Measurements from ENCODE around the gene TNFRSF19. TPM values are rescaled to one million over a fixed set of nuclear protein-coding genes. Genes with fewer than 3 reads are reported as not detected.

The TNFRSF19 gene
- total and polyA plus RNA-seq, 2 of the 8 experiments (the other 6 are each of a cell fraction or from before 2014, with no cell fraction given): 0.50 to 0.95 TPM

- no peak overlapping the region for H4K91ac ChIP-seq (replicated peaks; ENCODE audit: insufficient read length, low read length)
- H4K8ac ChIP-seq (ENCODE audit: extremely low read depth, insufficient read depth, low read length): no peak overlapping the region
- H2BK120ac ChIP-seq (replicated peaks; ENCODE audit: low read depth, low read length): no peak overlapping the region
- H2BK15ac ChIP-seq (ENCODE audit: low read length): no peak overlapping the region
- no peaks in the 10 kb centered on the region for H4K20me1 ChIP-seq (replicated peaks in 1 of 2; ENCODE audit: control insufficient read depth in 1 of 2, insufficient read depth in 2 of 2, low read length in 2 of 2)
- H3K18ac ChIP-seq (ENCODE audit: extremely low read depth, low read length): no peak overlapping the region
- no peak overlapping the region for H3K4ac ChIP-seq (replicated peaks; ENCODE audit: insufficient read length, low read depth, low read length)
- H2AFZ ChIP-seq (ENCODE audit: low read length): no peak overlapping the region
- no peaks in the 10 kb centered on the region for H3K27me3 ChIP-seq (replicated peaks in 1 of 4; ENCODE audit: control insufficient read depth in 3 of 4, extremely low read depth in 1 of 4, insufficient read depth in 3 of 4, low read length in 3 of 4)
- H3K79me2 ChIP-seq (ENCODE audit: control insufficient read depth in 1 of 2, insufficient read depth in 2 of 2, low read length in 2 of 2): no peaks in the 10 kb centered on the region
- no peak overlapping the region for H3K56ac ChIP-seq (replicated peaks; ENCODE audit: insufficient read length, low read depth, low read length)
- CTCF ChIA-PET (ENCODE audit: partially characterized antibody): interaction anchor here (0.6 to 4.2 kb wide), 12 partner anchors 9 to 104 kb away, joined by 3 to 31 read pairs (median 6); no protein-coding TSS in a partner anchor
- POLR2A ChIA-PET (ENCODE audit: partially characterized antibody): no interaction called here
- no peak for TF ChIP-seq USF2 (IDR thresholded peaks at IDR 0.05; ENCODE audit: low read length)
- no peak for TF ChIP-seq NRF1 (IDR thresholded peaks at IDR 0.05; ENCODE audit: low read depth, low read length)
- TF ChIP-seq ATF3 (IDR thresholded peaks at IDR 0.05; ENCODE audit: insufficient read depth, low read depth, low read length): no peak
- H3K9ac ChIP-seq (replicated peaks in 1 of 4; ENCODE audit: extremely low read depth in 1 of 4, low read depth in 3 of 4, low read length in 3 of 4): no peak overlapping the region
- H3K14ac ChIP-seq (ENCODE audit: insufficient read length): no peak overlapping the region
- WGBS, 2 experiments (ENCODE audit: extremely low coverage in 1 of 2, insufficient coverage in 1 of 2, insufficient read length in 1 of 2, insufficient replicate concordance in 2 of 2, low coverage in 1 of 2, low lambda C conversion rate in 2 of 2, missing lambda C conversion rate in 1 of 2): 89% methylated on average over 8 of the region's 8 CpGs; no CpG with 5 or more reads in 1 of the 2 experiments
- H2BK20ac ChIP-seq (ENCODE audit: low read length): no peak overlapping the region
- FAIRE-seq (no peak), DNase-seq (ENCODE audit: low read depth in 1 of 2, low spot score in 2 of 2) (no peak)
- no peaks in the 10 kb centered on the region for H3K9me3 ChIP-seq (ENCODE audit: insufficient read depth in 2 of 2, low read depth in 1 of 2, low read length in 1 of 2)
- no peaks in the 10 kb centered on the region for H3K36me3 ChIP-seq (ENCODE audit: control insufficient read depth in 2 of 4, insufficient read depth in 4 of 4, low read length in 3 of 4)
- no peak overlapping the region for H2AK5ac ChIP-seq (ENCODE audit: low read depth, low read length)
- H2BK5ac ChIP-seq (ENCODE audit: low read depth, low read length): no peak overlapping the region
- H3K27ac ChIP-seq (ENCODE audit: low read depth, low read length): no peak overlapping the region
- no peak overlapping the region for H3K4me3 ChIP-seq (ENCODE audit: extremely low read depth in 1 of 4, insufficient read depth in 2 of 4, low read depth in 3 of 4, low read length in 4 of 4)
- no peaks in the 10 kb centered on the region for H3K4me1 ChIP-seq (replicated peaks in 1 of 4; ENCODE audit: control insufficient read depth in 3 of 4, insufficient read depth in 4 of 4, low read length in 3 of 4)
- H3K23me2 ChIP-seq (ENCODE audit: low read depth, low read length): no peaks in the 10 kb centered on the region
- H3K4me2 ChIP-seq (ENCODE audit: insufficient read depth in 1 of 2, low read depth in 2 of 2, low read length in 2 of 2): no peak overlapping the region
- no peaks in the 10 kb centered on the region for H3K79me1 ChIP-seq (ENCODE audit: low read depth, low read length)
- H2BK12ac ChIP-seq (ENCODE audit: low read depth, low read length): no peak overlapping the region
- no peak overlapping the region for H3K23ac ChIP-seq (ENCODE audit: insufficient read length)
- H4K5ac ChIP-seq (ENCODE audit: insufficient read length, low read depth, low read length): no peak overlapping the region
Measured at GRCh38 chr13:23666582-23666981, 96.4 kb downstream of the TNFRSF19 start.
